ENCODE results near the gene LRRC43. TPM values are rescaled to one million over a fixed set of nuclear protein-coding genes. Genes with fewer than 3 reads are reported as not detected.

The LRRC43 gene
- total RNA-seq, 1 experiment from 2014 or later: not detected

- Histone ChIP-seq H3K27me3 (ENCODE audit: control insufficient read depth, insufficient read depth, low read length) (no peaks in the 10 kb centered on the region), H3K36me3 (replicated peaks; ENCODE audit: control insufficient read depth, insufficient read depth, low read length) (peaks cover 26% of the 10 kb centered on the region), H3K4me3 (ENCODE audit: insufficient read depth, low read depth, low read length) (no peak overlapping the region)
- peak; percentile 44 for DNase-seq
Measured at GRCh38 chr12:122145505-122146330, 37.2 kb upstream of the LRRC43 start.

DNA sequence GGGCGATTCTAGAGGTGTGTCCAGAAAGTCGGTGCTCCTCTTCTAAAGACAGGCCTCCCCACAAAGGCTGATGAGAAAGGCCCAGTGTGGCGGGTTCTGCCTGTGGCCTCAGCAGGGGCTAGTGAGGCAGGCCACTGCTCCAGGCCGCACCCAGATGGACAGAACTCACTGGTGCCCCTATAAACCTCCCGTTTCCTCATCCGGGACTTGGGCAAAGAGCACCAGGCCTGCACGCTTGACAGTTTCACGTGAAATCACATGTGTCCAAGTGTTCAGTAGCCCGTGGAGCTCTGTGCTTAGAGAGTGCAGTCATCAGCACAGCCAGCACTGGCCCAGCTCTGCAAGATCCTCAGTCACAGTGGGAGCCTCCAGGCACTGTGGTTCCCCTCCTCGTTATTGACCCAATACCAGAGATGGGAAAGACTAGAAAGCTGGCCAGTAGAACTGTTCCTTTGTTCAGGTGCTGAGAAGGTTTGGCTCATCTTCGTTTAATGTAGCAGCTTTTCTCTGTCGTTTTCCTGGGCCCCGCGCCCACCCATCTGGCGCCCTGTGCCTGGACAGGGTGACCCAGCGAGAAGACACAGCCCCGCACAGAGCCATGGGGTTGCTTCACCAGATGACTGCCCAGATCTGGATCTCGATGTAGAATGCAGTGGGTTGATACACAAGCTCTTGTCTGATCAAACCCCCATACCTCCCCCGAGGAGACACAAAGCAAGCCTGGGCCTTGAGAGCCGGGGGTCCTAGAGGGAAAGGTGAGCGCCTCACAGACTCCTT, 35.2 kb upstream of the LRRC43 start:
- no peak overlapping the region for H3K4me3 ChIP-seq (ENCODE audit: insufficient read depth, low read depth, low read length)
- peak; percentile 36 for DNase-seq
- peaks cover 7% of the 10 kb centered on the region for H3K36me3 ChIP-seq (replicated peaks; ENCODE audit: control insufficient read depth, insufficient read depth, low read length)
- no peaks in the 10 kb centered on the region for H3K27me3 ChIP-seq (ENCODE audit: control insufficient read depth, insufficient read depth, low read length)

GRCh38 chr12:122148657-122149056, 34.3 kb upstream of the LRRC43 start:
- H3K36me3 ChIP-seq (replicated peaks; ENCODE audit: control insufficient read depth, insufficient read depth, low read length): no peaks in the 10 kb centered on the region; the same call in 1 of the 2 replicates
- no peak overlapping the region for H3K4me3 ChIP-seq (ENCODE audit: insufficient read depth, low read depth, low read length)
- peak; percentile 20 for DNase-seq
- no peaks in the 10 kb centered on the region for H3K27me3 ChIP-seq (ENCODE audit: control insufficient read depth, insufficient read depth, low read length)

DNA sequence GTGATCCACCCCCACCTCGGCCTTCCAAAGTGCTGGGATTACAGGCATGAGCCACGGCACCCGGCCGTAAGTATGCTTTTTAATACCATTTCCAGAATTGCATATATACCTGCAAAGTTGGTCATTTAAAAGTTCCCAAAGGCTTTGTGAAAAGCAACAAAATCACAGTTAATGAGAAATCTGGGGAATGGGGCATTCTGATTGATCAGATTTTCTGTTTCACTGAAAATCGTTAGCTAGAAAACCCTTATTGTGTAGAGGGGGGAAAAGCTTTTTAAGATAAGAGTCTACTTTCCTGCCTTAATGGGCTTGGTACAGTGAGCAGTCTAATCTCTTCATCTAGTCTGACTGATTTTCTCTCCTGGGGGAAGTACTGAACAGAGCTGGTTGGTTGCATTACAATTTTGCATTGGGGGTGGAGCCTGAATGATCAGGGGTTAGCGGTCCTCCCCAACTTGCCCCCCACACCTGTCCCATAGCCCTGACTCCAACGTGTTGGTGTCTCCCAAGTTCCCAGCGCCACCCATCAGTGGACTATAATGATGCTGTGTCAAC, 32.7 kb upstream of the LRRC43 start:
- H3K36me3 ChIP-seq (replicated peaks; ENCODE audit: control insufficient read depth, insufficient read depth, low read length): no peaks in the 10 kb centered on the region
- no peaks in the 10 kb centered on the region for H3K27me3 ChIP-seq (ENCODE audit: control insufficient read depth, insufficient read depth, low read length)
- DNase-seq: peak; percentile 11
- H3K4me3 ChIP-seq (ENCODE audit: insufficient read depth, low read depth, low read length): no peak overlapping the region

GRCh38 chr12:122152754-122153153, 30.2 kb upstream of the LRRC43 start:
- no peak overlapping the region for H3K4me3 ChIP-seq (ENCODE audit: insufficient read depth, low read depth, low read length)
- DNase-seq: no peak
- no peaks in the 10 kb centered on the region for H3K36me3 ChIP-seq (replicated peaks; ENCODE audit: control insufficient read depth, insufficient read depth, low read length)
- H3K27me3 ChIP-seq (ENCODE audit: control insufficient read depth, insufficient read depth, low read length): no peaks in the 10 kb centered on the region

DNA sequence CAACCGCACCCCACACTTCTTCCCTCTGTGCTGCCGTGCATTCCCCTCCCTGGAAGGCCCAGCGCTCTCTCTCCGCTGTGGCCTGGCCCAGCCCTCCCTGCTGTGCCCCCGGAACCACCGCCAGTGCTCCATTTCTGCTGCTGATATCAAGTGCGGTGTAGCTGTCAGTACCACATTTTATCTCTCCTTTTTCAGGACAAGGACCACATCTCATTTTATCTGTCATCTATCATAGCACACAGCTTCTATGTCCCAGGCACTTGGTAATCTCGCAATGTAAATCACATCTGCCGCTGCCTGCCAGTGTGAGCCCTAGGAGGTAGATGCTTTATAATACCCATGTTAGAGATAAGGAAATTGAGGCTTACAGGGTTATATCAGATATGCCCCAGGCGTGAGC, 27.2 kb upstream of the LRRC43 start:
- no peak for DNase-seq
- no peaks in the 10 kb centered on the region for H3K27me3 ChIP-seq (ENCODE audit: control insufficient read depth, insufficient read depth, low read length)
- no peak overlapping the region for H3K4me3 ChIP-seq (ENCODE audit: insufficient read depth, low read depth, low read length)
- H3K36me3 ChIP-seq (replicated peaks; ENCODE audit: control insufficient read depth, insufficient read depth, low read length): no peaks in the 10 kb centered on the region

DNA sequence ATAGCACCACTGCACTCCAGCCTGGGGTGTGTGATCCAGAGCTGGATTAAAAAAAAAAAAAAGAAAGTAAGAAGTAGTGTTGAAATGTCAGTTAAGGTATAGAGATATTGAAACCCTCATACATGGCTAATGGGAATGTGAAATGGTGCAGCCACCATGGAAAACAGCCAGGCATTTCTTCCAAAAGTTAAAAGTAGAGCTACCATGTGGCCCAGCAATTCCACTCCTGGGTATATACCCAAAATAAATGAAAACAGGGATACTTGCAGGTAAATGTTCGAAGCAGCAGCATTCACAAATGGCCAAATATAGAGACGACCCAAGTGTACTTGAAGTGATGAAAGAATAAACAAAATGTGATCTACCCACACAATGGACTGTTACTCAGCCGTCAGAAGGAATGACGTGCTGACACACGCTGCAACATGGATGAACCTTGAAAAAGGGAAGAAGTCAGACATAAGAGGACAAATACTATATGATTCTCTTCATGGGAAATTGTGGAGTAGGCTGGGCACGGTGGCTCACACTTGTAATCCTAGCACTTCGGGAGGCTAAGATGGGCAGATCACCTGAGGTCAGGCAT, 24.1 kb upstream of the LRRC43 start:
- Histone ChIP-seq H3K4me3 (ENCODE audit: insufficient read depth, low read depth, low read length) (no peak overlapping the region), H3K36me3 (replicated peaks; ENCODE audit: control insufficient read depth, insufficient read depth, low read length) (no peaks in the 10 kb centered on the region), H3K27me3 (ENCODE audit: control insufficient read depth, insufficient read depth, low read length) (no peaks in the 10 kb centered on the region)
- DNase-seq: no peak

GRCh38 chr12:122159882-122160281, 23.0 kb upstream of the LRRC43 start:
- no peak overlapping the region for H3K4me3 ChIP-seq (ENCODE audit: insufficient read depth, low read depth, low read length)
- no peaks in the 10 kb centered on the region for H3K27me3 ChIP-seq (ENCODE audit: control insufficient read depth, insufficient read depth, low read length)
- H3K36me3 ChIP-seq (replicated peaks; ENCODE audit: control insufficient read depth, insufficient read depth, low read length): no peaks in the 10 kb centered on the region
- DNase-seq: peak; percentile 49

DNA sequence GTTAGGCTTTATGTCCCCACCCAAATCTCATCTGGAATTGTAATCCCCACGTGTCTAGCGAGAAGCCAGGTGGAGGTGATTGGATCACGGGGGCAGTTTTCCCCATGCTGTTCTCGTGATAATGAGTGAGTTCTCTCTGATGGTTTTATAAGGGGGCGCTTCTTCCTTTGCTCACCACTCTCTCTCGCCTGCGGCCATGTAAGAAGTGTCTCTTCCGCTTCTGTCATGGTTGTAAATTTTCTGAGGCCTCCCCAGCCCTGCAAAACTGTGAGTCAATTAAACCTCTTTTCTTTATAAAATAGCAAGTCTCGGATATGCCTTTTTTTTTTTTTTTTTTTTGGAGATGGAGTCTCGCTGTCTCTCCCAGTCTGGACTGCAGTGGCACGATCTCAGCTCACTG, 22.2 kb upstream of the LRRC43 start:
- H3K36me3 ChIP-seq (replicated peaks; ENCODE audit: control insufficient read depth, insufficient read depth, low read length): no peaks in the 10 kb centered on the region
- no peak overlapping the region for H3K4me3 ChIP-seq (ENCODE audit: insufficient read depth, low read depth, low read length)
- DNase-seq: no peak

DNA sequence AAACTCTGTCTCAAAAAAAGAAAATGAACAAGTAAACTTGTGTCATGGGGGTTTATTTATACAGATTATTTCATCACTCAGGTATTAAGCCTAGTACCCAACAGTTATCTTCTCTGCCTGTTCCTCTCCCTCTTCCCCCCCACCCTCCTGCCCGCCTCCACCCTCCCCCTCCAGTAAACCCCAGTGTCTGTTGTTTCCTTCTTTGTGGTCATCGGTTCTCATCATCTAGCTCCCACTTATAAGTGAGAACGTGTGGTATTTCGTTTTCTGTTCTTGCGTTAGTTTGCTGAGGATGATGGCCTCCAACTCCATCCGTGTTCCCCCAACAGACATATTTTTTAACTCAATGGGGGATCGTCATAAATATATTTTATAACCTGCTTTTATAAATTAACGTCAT, 21.2 kb upstream of the LRRC43 start:
- no peak for DNase-seq
- H3K4me3 ChIP-seq (ENCODE audit: insufficient read depth, low read depth, low read length): no peak overlapping the region
- no peaks in the 10 kb centered on the region for H3K36me3 ChIP-seq (replicated peaks; ENCODE audit: control insufficient read depth, insufficient read depth, low read length)
- no peaks in the 10 kb centered on the region for H3K27me3 ChIP-seq (ENCODE audit: control insufficient read depth, insufficient read depth, low read length)

More for the DNA sequence above, 22.2 kb upstream of the LRRC43 start:
- H3K27me3 ChIP-seq (ENCODE audit: control insufficient read depth, insufficient read depth, low read length): no peaks in the 10 kb centered on the region

DNA sequence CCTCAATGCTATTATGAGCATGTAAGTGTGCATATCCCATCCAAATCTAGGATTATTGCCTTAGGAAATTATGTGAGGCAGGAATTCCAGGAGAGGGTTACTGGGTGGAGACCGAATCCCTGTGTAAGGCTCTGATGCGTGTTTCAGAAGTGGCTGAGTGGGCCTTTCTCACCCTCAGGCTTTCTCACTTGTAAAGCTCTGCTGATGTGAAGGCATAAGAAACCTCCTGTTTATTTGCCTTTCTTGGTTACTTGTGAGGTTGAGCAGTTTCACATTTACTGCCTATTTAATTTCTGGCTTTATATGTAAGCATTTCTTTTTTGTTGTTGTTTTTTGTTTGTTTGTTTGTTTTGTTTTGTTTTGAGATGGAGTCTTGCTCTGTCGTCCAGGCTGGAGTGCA, 19.9 kb upstream of the LRRC43 start:
- Histone ChIP-seq H3K36me3 (replicated peaks; ENCODE audit: control insufficient read depth, insufficient read depth, low read length) (no peaks in the 10 kb centered on the region), H3K4me3 (ENCODE audit: insufficient read depth, low read depth, low read length) (no peak overlapping the region), H3K27me3 (ENCODE audit: control insufficient read depth, insufficient read depth, low read length) (no peaks in the 10 kb centered on the region)
- no peak for DNase-seq

DNA sequence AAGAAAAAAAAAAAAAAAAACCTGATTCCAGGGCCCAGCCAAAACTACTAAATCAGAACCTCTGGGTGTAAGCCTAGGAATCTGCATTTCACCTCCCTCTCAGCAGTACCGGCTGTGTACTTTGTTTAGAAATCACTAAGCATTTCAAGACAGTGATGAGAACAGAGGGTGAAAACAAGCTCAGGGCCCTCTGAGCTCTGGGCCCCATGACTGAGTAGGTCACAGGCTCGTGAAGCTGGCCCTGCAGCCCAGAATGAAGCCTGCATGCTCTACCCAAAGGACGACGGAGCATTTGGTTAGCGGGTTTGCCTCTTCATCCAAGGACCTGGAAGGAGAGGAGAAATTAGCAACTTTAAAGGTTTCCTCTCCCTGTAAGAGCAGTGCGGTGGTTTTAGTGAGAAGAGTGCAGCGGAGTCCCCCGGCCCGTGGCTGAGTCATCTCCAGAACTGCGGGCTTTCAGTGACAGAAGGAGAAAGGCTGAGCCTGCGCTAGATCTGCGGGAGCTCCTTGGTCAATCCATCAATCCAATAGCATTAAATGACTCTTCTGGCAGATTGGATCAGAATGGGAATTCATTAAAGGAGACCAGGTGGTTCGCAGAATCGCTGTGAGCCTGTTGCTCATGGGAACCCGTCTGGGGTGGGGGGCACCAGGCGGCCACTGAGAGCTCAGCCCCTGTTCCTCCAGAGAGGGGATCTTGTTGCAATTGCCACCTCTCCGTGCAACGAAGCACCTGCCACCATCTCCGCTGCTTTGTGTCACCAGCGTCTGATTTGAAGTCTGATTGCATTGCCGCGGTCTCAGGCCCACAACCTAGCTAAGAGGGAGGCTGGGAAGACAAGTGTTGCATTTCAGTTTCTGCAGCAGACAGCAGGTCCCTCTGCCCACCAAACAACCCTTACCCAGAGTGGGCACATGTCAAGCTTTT, 16.2 kb upstream of the LRRC43 start:
- Histone ChIP-seq H3K27me3 (ENCODE audit: control insufficient read depth, insufficient read depth, low read length) (no peaks in the 10 kb centered on the region), H3K4me3 (ENCODE audit: insufficient read depth, low read depth, low read length) (no peak overlapping the region), H3K36me3 (replicated peaks; ENCODE audit: control insufficient read depth, insufficient read depth, low read length) (no peaks in the 10 kb centered on the region)
- DNase-seq: no peak

GRCh38 chr12:122167356-122167925, 15.5 kb upstream of the LRRC43 start:
- DNase-seq: no peak
- no peaks in the 10 kb centered on the region for H3K36me3 ChIP-seq (replicated peaks; ENCODE audit: control insufficient read depth, insufficient read depth, low read length)
- no peaks in the 10 kb centered on the region for H3K27me3 ChIP-seq (ENCODE audit: control insufficient read depth, insufficient read depth, low read length)
- no peak overlapping the region for H3K4me3 ChIP-seq (ENCODE audit: insufficient read depth, low read depth, low read length)

All from H7 (cell line).